H9 (cell line): ENCODE data around the gene MRPS18A. TPM values are rescaled to one million over a fixed set of nuclear protein-coding genes. Genes with fewer than 3 reads are reported as not detected.

Experiments used
- DNase-seq: peaks from one replicate; pipeline ENCODE4 v3.0.0-alpha.2; 2017
- H2AFZ ChIP-seq: one replicate; pipeline ENCODE4 v1.6.1; 2013; ENCODE audit warnings: mild to moderate bottlenecking, low read length, control low read depth, moderate library complexity
- H2AK5ac ChIP-seq: 2 replicates; pipeline ENCODE4 v1.6.1; 2013; ENCODE audit warnings: low read length, control low read depth, mixed read lengths; ENCODE audit not compliant: insufficient read length
- H2BK120ac ChIP-seq: one replicate; pipeline ENCODE4 v1.6.1; 2013; ENCODE audit warnings: low read depth, mild to moderate bottlenecking, low read length, control low read depth, inconsistent platforms; ENCODE audit not compliant: poor library complexity, severe bottlenecking
- H2BK12ac ChIP-seq: 2 replicates; pipeline ENCODE4 v1.6.1; 2013; ENCODE audit warnings: low read length, control low read depth, mixed read lengths, low read depth; ENCODE audit not compliant: insufficient read length
- H2BK15ac ChIP-seq: 2 replicates; pipeline ENCODE4 v1.6.1; 2013; ENCODE audit warnings: low read depth, low read length, control low read depth
- H2BK20ac ChIP-seq: one replicate; pipeline ENCODE4 v1.6.1; 2013; ENCODE audit warnings: low read depth, mild to moderate bottlenecking, low read length, control low read depth, inconsistent platforms; ENCODE audit not compliant: poor library complexity, severe bottlenecking
- H2BK5ac ChIP-seq: 2 replicates; pipeline ENCODE4 v1.6.1; 2013; ENCODE audit warnings: low read length, control low read depth, mixed read lengths; ENCODE audit not compliant: insufficient read length
- H3K14ac ChIP-seq: 2 replicates; pipeline ENCODE4 v1.6.1; 2013; ENCODE audit warnings: low read length, control low read depth; ENCODE audit not compliant: insufficient read depth
- H3K18ac ChIP-seq: 2 replicates; pipeline ENCODE4 v1.6.1; 2013; ENCODE audit warnings: low read depth, mild to moderate bottlenecking, mixed read lengths, low read length, control low read depth; ENCODE audit not compliant: insufficient read length
- H3K23ac ChIP-seq: 2 replicates; pipeline ENCODE4 v1.6.1; 2013; ENCODE audit warnings: low read length, control low read depth, mixed read lengths, low read depth; ENCODE audit not compliant: insufficient read length
- H3K23me2 ChIP-seq: 2 replicates; pipeline ENCODE4 v1.6.1; 2013; ENCODE audit warnings: low read depth, mild to moderate bottlenecking, mixed read lengths, low read length, control low read depth; ENCODE audit not compliant: insufficient read length, poor library complexity, severe bottlenecking
- H3K27ac ChIP-seq: 2 replicates; pipeline ENCODE4 v1.5.1; 2013; ENCODE audit warnings: low read length, control low read depth, mixed read lengths, low read depth; ENCODE audit not compliant: insufficient read length
- H3K27me3 ChIP-seq: 2 replicates; pipeline ENCODE4 v1.6.1; 2013; ENCODE audit warnings: low read length, control low read depth, inconsistent platforms; ENCODE audit not compliant: insufficient read depth
- H3K4ac ChIP-seq: 2 replicates; pipeline ENCODE4 v1.6.1; 2013; ENCODE audit warnings: low read depth, mild to moderate bottlenecking, control low read depth, inconsistent platforms, low read length, moderate library complexity
- H3K4me1 ChIP-seq: 2 replicates; pipeline ENCODE4 v1.6.1; 2013; ENCODE audit warnings: low read length, control low read depth, inconsistent platforms; ENCODE audit not compliant: insufficient read depth
- H3K4me2 ChIP-seq: 2 replicates; pipeline ENCODE4 v1.6.1; 2013; ENCODE audit warnings: low read length, control low read depth, mixed read lengths; ENCODE audit not compliant: insufficient read length, insufficient read depth
- H3K56ac ChIP-seq: 2 replicates; pipeline ENCODE4 v1.6.1; 2013; ENCODE audit warnings: low read depth, mild to moderate bottlenecking, mixed read lengths, low read length, control low read depth; ENCODE audit not compliant: insufficient read length
- H3K79me1 ChIP-seq: 2 replicates; pipeline ENCODE4 v1.6.1; 2013; ENCODE audit warnings: low read depth, mild to moderate bottlenecking, moderate library complexity, low read length, control low read depth, inconsistent platforms; ENCODE audit not compliant: insufficient read depth, poor library complexity, severe bottlenecking
- H3K79me2 ChIP-seq: 2 replicates; pipeline ENCODE4 v1.6.1; 2013; ENCODE audit warnings: low read length, control low read depth, inconsistent platforms; ENCODE audit not compliant: insufficient read depth
- H3K9ac ChIP-seq: 2 replicates; pipeline ENCODE4 v1.6.1; 2013; ENCODE audit warnings: low read length, control low read depth, mixed read lengths; ENCODE audit not compliant: insufficient read length; ENCODE audit errors: extremely low read depth
- H3K9me3 ChIP-seq: one replicate; pipeline ENCODE4 v1.6.1; 2013; ENCODE audit warnings: low read depth, low read length, inconsistent platforms; ENCODE audit not compliant: control insufficient read depth
- H3T11ph ChIP-seq: one replicate; pipeline ENCODE4 v1.6.1; 2013; ENCODE audit warnings: mild to moderate bottlenecking, low read length, control low read depth, inconsistent platforms
- H4K20me1 ChIP-seq: one replicate; pipeline ENCODE4 v1.6.1; 2013; ENCODE audit not compliant: control insufficient read depth, insufficient read length, insufficient read depth
- H4K5ac ChIP-seq: 2 replicates; pipeline ENCODE4 v1.6.1; 2013; ENCODE audit warnings: low read depth, mild to moderate bottlenecking, mixed read lengths, low read length, control low read depth; ENCODE audit not compliant: insufficient read length
- H4K8ac ChIP-seq: replicated peaks from 2 replicates; pipeline ENCODE4 v1.6.1; 2013; ENCODE audit warnings: low read length, control low read depth, mixed read lengths, low read depth; ENCODE audit not compliant: insufficient read length
- H4K91ac ChIP-seq: 2 replicates; pipeline ENCODE4 v1.6.1; 2013; ENCODE audit warnings: low read depth, mild to moderate bottlenecking, moderate library complexity, mixed read lengths, low read length, control low read depth; ENCODE audit not compliant: insufficient read length
- H3K27ac Mint-ChIP-seq, 3 experiments: 2 replicates in 2 of 3; 3 replicates in 1 of 3; pipeline ENCODE4 v1.8.0; 2020 to 2021; ENCODE audit warnings: mixed read lengths in 3 of 3, mild to moderate bottlenecking in 1 of 3, moderate library complexity in 1 of 3
- H3K27me3 Mint-ChIP-seq: 2 replicates; pipeline ENCODE4 v1.8.0; 2021; ENCODE audit warnings: low read depth, mild to moderate bottlenecking, moderate library complexity, mixed read lengths
- H3K36me3 Mint-ChIP-seq, 3 experiments: 2 replicates in 2 of 3; 3 replicates in 1 of 3; pipeline ENCODE4 v1.8.0; 2020 to 2021; ENCODE audit warnings: low read depth in 3 of 3, mixed read lengths in 3 of 3; ENCODE audit not compliant: insufficient read depth in 1 of 3
- H3K4me1 Mint-ChIP-seq, 2 experiments: 2 replicates each; pipeline ENCODE4 v1.8.0; 2020; ENCODE audit warnings: mixed read lengths in 2 of 2
- H3K4me3 Mint-ChIP-seq, 2 experiments: 2 replicates in 1 of 2; 3 replicates in 1 of 2; pipeline ENCODE4 v1.8.0; 2020 to 2021; ENCODE audit warnings: mild to moderate bottlenecking in 2 of 2, mixed read lengths in 2 of 2, moderate library complexity in 1 of 2
- H3K9me3 Mint-ChIP-seq, 2 experiments: 2 replicates in 1 of 2; 3 replicates in 1 of 2; pipeline ENCODE4 v1.8.0; 2020; ENCODE audit warnings: mild to moderate bottlenecking in 2 of 2, mixed read lengths in 2 of 2, moderate library complexity in 1 of 2
- CTCF ChIP-seq: fragments of 200-600 bp; sonication (generic); conservative IDR thresholded peaks from 3 replicates; pipeline ENCODE4 v1.8.0; 2021; ENCODE audit warnings: antibody characterized with exemption, mild to moderate bottlenecking
- WGBS: extraction: QIAGEN DNeasy Blood & Tissue Kit; methylation state at CpG from one replicate; pipeline ENCODE4 v1.1.7; 2013; ENCODE audit warnings: missing lambda C conversion rate, low lambda C conversion rate, mixed read lengths; ENCODE audit not compliant: insufficient read length; ENCODE audit errors: extremely low coverage; 5-methylcytosine and 5-hydroxymethylcytosine counted together
- total RNA-seq: library from RNA; stranded (reverse); gene quantifications from 2 replicates; pipeline ENCODE4 v1.2.1, GENCODE V29; 2021

Gene MRPS18A
- total RNA-seq, 1 experiment from 2014 or later: 65.1 TPM

GRCh38 chr6:43716099-43716498 is 28.5 kb upstream of the MRPS18A start:
- H4K8ac ChIP-seq: no peak overlapping the region
- TF ChIP-seq CTCF: no peak
- H2BK15ac ChIP-seq: no peak overlapping the region
- no peak overlapping the region for H2BK5ac ChIP-seq
- H3K27ac ChIP-seq: no peak overlapping the region
- Mint-ChIP-seq H3K4me3 (no peak overlapping the region), H3K27me3 (peaks cover 10% of the 10 kb centered on the region), H3K27ac (no peak overlapping the region), H3K36me3 (0 out of 7 replicates have a peak, but pooled peaks cover 0 to 4% (median 0%) of the 10 kb centered on the region in 3 experiments), H3K4me1 (peaks cover 10 to 22% of the 10 kb centered on the region in 2 experiments), H3K9me3 (no peaks in the 10 kb centered on the region; a peak in 1 of 5 replicates)
- no peak overlapping the region for H2BK20ac ChIP-seq
- H3K79me2 ChIP-seq: no peaks in the 10 kb centered on the region
- no peak overlapping the region for H2AK5ac ChIP-seq
- no peaks in the 10 kb centered on the region for H3K79me1 ChIP-seq
- H3K9me3 ChIP-seq: no peaks in the 10 kb centered on the region
- no peak overlapping the region for H2AFZ ChIP-seq
- H3K14ac ChIP-seq: peak overlapping the region; percentile 18; the same call in 1 of the 2 replicates
- H3K4me1 ChIP-seq: no peaks in the 10 kb centered on the region
- H3K9ac ChIP-seq: no peak overlapping the region
- no peak overlapping the region for H2BK120ac ChIP-seq
- no peak overlapping the region for H3K4ac ChIP-seq
- DNase-seq: no peak
- no peak overlapping the region for H3K4me2 ChIP-seq
- no peak overlapping the region for H2BK12ac ChIP-seq
- H4K91ac ChIP-seq: no peak overlapping the region
- no peak overlapping the region for H3T11ph ChIP-seq
- H3K56ac ChIP-seq: no peak overlapping the region
- H4K20me1 ChIP-seq: no peaks in the 10 kb centered on the region
- no peaks in the 10 kb centered on the region for H3K23me2 ChIP-seq
- no peak overlapping the region for H3K23ac ChIP-seq
- H4K5ac ChIP-seq: no peak overlapping the region
- H3K27me3 ChIP-seq: no peaks in the 10 kb centered on the region
- no CpG with 5 or more reads among the region's 9 CpGs for WGBS
- peak overlapping the region; percentile 1 for H3K18ac ChIP-seq
